Epithelial cell of proximal tubule (primary cell): ENCODE measurements around the gene TRPC4. TPM values are rescaled to one million over a fixed set of nuclear protein-coding genes. Genes with fewer than 3 reads are reported as not detected.

Experiments used
- DNase-seq: peaks from one replicate; pipeline ENCODE4 v3.0.0-alpha.2; 2011; ENCODE audit warnings: low read depth
- H3K4me3 ChIP-seq: 2 replicates; pipeline ENCODE4 v1.5.1; 2011; ENCODE audit warnings: low read depth, mild to moderate bottlenecking, low read length
- total RNA-seq: library from RNA; depleted of rRNA; stranded (reverse); fragments of >200 nt; gene quantifications from 2 replicates; pipeline ENCODE4 v1.2.3, GENCODE V29; 2015
- TF ChIP-seq, protein P1 (sequence below): conservative IDR thresholded peaks from 2 replicates; pipeline ENCODE4 v1.5.1; 2012; ENCODE audit warnings: low read depth, mild to moderate bottlenecking, low read length

TRPC4 gene
- total RNA-seq, 1 donor from 2014 or later: 2.4 TPM

DNA sequence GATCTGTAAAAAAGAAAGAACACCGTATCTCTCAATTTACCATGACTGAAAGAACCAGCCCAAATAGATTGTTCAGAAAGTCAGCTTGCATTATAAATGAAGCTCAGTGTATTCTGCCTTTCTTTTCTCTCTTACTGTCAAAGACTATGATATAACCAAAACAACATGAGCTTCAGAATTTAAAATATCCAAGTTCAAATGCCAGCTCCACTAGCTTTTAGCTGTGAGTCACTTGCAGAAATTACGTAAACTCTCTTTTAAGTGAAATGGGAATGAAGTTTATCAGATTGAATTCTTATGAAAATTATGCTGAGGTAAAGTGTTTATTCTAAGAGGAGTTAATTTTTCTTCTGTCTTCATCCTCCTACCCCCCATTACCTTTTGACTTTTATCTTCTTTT lies 251.0 kb downstream of the TRPC4 start:
- TF ChIP-seq, protein P1, sequence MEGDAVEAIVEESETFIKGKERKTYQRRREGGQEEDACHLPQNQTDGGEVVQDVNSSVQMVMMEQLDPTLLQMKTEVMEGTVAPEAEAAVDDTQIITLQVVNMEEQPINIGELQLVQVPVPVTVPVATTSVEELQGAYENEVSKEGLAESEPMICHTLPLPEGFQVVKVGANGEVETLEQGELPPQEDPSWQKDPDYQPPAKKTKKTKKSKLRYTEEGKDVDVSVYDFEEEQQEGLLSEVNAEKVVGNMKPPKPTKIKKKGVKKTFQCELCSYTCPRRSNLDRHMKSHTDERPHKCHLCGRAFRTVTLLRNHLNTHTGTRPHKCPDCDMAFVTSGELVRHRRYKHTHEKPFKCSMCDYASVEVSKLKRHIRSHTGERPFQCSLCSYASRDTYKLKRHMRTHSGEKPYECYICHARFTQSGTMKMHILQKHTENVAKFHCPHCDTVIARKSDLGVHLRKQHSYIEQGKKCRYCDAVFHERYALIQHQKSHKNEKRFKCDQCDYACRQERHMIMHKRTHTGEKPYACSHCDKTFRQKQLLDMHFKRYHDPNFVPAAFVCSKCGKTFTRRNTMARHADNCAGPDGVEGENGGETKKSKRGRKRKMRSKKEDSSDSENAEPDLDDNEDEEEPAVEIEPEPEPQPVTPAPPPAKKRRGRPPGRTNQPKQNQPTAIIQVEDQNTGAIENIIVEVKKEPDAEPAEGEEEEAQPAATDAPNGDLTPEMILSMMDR: no peak
- no peak for DNase-seq
- no peak overlapping the region for H3K4me3 ChIP-seq

DNA sequence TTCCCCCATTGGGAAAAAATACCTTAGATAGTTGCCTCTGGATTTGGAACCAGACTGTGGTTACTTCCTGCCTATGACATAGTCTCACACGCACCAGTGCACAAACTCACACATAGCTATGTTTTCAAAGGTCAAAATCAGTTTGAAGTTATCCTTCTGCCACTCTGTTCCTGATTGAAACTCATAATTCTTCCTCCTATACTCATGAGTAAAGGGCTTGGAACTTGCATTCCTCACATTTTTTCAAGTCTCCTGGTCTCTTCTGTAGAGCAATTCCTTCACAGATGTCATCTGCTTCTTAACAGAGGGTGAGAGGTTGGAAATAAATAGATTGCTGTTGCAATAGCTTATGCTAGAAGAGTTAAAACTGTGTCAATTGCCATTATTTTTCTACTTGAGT lies 252.4 kb downstream of the TRPC4 start:
- TF ChIP-seq, protein P1: no peak
- no peak overlapping the region for H3K4me3 ChIP-seq
- DNase-seq: peak; percentile 93

DNA sequence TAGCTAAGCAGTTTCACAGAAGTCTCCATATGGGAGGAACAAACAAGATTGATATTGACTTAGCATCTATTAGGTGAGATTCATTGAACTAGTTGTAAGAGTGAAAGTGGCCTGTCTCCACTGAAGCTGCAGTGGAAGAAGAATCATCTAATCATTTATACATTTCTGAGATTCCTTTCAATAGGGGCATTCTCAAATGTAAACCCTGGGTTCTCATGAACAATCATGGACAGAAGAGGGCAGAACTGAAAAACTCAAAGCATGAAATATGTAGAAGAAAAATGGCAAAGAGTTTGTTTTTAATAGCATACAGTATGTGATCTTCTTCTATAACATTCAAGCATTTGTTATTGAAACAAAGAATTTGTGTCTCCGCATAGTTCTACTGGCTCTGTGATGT lies 253.4 kb downstream of the TRPC4 start:
- no peak overlapping the region for H3K4me3 ChIP-seq
- DNase-seq: no peak
- TF ChIP-seq, protein P1: no peak

DNA sequence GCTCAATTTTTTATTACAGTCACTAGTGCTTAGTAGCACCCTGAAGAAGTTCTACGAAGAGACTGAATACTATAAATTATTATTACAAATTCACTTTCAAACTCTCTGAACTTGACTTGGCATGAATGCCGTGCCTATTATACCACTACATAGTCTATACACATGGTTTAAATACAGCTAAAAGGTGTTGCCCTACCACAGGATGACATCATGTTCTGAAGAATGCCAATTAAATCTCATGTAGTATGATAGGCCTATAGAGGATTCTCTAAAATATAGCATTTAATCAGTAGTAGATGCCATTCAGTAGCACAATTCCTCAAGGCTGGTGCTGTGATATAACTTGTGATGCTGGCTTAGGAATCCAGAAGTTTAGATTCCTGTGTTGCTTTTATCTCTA lies 254.3 kb downstream of the TRPC4 start:
- TF ChIP-seq, protein P1: no peak
- H3K4me3 ChIP-seq: no peak overlapping the region
- DNase-seq: no peak

DNA sequence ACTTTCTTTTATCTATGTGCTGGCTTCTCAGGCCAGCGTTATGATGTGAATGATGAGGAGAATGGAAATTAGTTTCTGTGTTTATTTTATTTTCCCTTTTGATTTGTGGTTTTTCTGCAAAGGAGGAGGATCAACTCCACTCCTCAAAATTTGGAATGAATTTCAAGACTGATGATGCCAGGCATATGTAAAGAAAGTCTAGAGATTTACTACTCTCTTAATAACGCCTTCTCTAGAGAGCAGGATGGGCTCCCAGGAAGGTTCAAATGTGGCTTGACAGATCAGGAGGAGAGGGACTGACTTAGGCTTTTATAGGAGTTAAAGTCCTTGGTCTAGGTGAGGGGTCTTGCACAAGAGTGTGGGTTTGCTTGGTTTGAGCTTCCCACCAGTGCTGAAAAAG lies 255.9 kb downstream of the TRPC4 start:
- no peak overlapping the region for H3K4me3 ChIP-seq
- DNase-seq: no peak
- TF ChIP-seq, protein P1: no peak

DNA sequence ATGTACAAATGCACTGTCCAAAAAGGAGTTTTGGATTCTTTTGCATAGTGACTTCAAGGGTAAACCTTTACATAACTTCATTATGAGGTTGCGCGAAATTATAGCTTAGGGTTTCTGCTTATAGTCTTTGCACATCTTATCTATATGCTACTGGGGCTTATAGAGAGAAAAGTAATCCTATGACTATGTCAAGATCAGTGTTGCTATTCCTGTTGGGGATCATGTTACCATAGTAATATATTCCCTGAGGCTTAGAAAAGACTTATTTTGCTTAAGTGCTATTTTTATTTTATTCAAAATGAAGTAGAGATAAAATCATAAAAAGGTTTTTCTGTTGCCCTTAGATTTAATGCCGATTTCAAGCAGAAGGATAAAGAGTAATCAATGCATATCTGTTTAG lies 256.3 kb downstream of the TRPC4 start:
- TF ChIP-seq, protein P1: no peak
- H3K4me3 ChIP-seq: no peak overlapping the region
- DNase-seq: no peak

DNA sequence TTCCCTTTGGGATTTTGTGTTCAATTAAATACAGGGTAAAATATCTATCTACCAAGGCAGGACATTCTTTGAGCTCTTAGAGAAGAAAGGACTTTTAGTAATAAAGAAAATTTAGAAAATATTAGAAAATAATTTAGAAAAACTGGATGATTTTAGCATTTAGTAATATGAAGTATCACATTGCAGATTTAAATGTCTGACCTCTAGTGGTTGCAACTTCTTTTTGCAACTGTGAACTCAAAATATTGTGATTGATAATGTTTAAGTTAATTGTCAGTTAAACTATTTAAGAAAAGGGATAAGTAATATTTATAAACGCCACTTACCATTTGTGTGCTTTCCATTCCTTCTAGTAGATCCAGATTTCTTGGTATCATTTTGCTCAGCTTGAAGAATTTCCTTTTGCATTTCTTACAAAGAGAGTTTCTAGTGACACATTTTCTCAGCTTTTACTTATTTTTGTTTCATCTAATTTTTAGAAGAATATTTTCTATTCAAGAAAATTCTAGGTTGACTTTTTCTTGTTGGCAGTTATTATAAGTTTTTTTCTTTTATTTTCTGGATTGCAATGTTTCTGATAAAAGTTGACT lies 260.7 kb downstream of the TRPC4 start:
- TF ChIP-seq, protein P1: peak; percentile 53
- DNase-seq: no peak
- no peak overlapping the region for H3K4me3 ChIP-seq
